K562 (cell line): ENCODE data around the gene SAT1. TPM values are rescaled to one million over a fixed set of nuclear protein-coding genes. Genes with fewer than 3 reads are reported as not detected.

Experiments
- ATAC-seq: fragments of 200-7000 bp; cut with Tn5 transposase; 3 replicates; pipeline ENCODE4 v1.9.1; 2020; ENCODE audit warnings: moderate library complexity
- BruUV-seq: library from RNA; stranded (reverse); fragments of 400-500 nt; replicated peaks from 2 replicates; lab custom pipeline; 2021; lab: Mats Ljungman, UMichigan
- CTCF ChIA-PET: fragments of 300-600 bp; formaldehyde crosslinking; extraction: SDS; loops from one replicate; lab custom pipeline; 2021; ENCODE audit warnings: low intra/inter-chr PET ratio; lab: Yijun Ruan, JAX
- POLR2A ChIA-PET: fragments of 300-600, 350-650 bp; sonication (Branson Sonifier 250); formaldehyde crosslinking; extraction: SDS; loops from one replicate; lab custom pipeline; 2021; ENCODE audit warnings: antibody characterized with exemption, inconsistent platforms; lab: Yijun Ruan, JAX
- DNase-seq, 4 experiments: peaks; one replicate each; pipeline versions ENCODE4 v3.0.0 to v3.0.0-alpha.2; 2011 to 2018; ENCODE audit warnings: low spot score in 3 of 4, mixed read lengths in 3 of 4; ENCODE audit errors: extremely low read depth in 1 of 4
- FAIRE-seq: peaks from 2 replicates; lab custom pipeline; 2011; peaks lifted over from hg19 to GRCh38; lab: Jason Lieb, UNC
- H2AFZ ChIP-seq: 2 replicates; pipeline ENCODE4 v1.6.0; 2011; ENCODE audit warnings: low read depth, low read length, control low read depth, inconsistent platforms
- H3K27ac ChIP-seq: fragments of 200-600 bp; 3 replicates; pipeline ENCODE4 v1.8.0; 2011; ENCODE audit warnings: low read depth, mild to moderate bottlenecking, control low read depth, inconsistent platforms, low read length, moderate library complexity, mixed read lengths; ENCODE audit errors: extremely low read depth
- H3K27me3 ChIP-seq, 2 experiments: fragments of 300-600 bp in 1 of 2; 2 replicates in 1 of 2; 3 replicates in 1 of 2; pipeline versions ENCODE4 v1.6.0 to v1.8.0; 2011; ENCODE audit warnings: inconsistent platforms in 2 of 2, low read length in 2 of 2, mild to moderate bottlenecking in 1 of 2, mixed read lengths in 1 of 2, moderate library complexity in 1 of 2; ENCODE audit not compliant: control insufficient read depth in 2 of 2, insufficient read depth in 2 of 2
- H3K36me3 ChIP-seq: fragments of 300-600 bp; 3 replicates; pipeline ENCODE4 v1.8.0; 2011; ENCODE audit warnings: mild to moderate bottlenecking, low read length, inconsistent platforms; ENCODE audit not compliant: control insufficient read depth, insufficient read depth
- H3K4me1 ChIP-seq, 2 experiments: fragments of 200-600 bp in 1 of 2; replicated peaks in 1 of 2; 2 replicates in 1 of 2; 3 replicates in 1 of 2; pipeline versions ENCODE4 v1.5.1 to v1.8.0; 2011; ENCODE audit warnings: inconsistent platforms in 2 of 2, low read length in 2 of 2, mild to moderate bottlenecking in 1 of 2, mixed read lengths in 1 of 2, moderate library complexity in 1 of 2; ENCODE audit not compliant: control insufficient read depth in 2 of 2, insufficient read depth in 2 of 2
- H3K4me2 ChIP-seq: 2 replicates; pipeline ENCODE4 v1.6.1; 2011; ENCODE audit warnings: low read length, control low read depth, inconsistent platforms, mixed read lengths; ENCODE audit not compliant: insufficient read depth
- H3K4me3 ChIP-seq: fragments of 200-600 bp; sonication (generic), shearing (Covaris generic); 2 replicates; pipeline ENCODE4 v1.5.1; 2016; ENCODE audit warnings: control low read depth, inconsistent platforms
- H3K79me2 ChIP-seq: fragments of 200-600 bp; 3 replicates; pipeline ENCODE4 v1.8.0; 2011; ENCODE audit warnings: low read length, inconsistent platforms; ENCODE audit not compliant: control insufficient read depth, insufficient read depth
- H3K9ac ChIP-seq, 2 experiments: 2 replicates each; pipeline versions ENCODE4 v1.6.0 to v1.6.1; 2011; ENCODE audit warnings: low read depth in 2 of 2, low read length in 2 of 2, control low read depth in 1 of 2, inconsistent platforms in 1 of 2, mild to moderate bottlenecking in 1 of 2, mixed read lengths in 1 of 2; ENCODE audit not compliant: insufficient read depth in 1 of 2
- H3K9me1 ChIP-seq: one replicate; pipeline ENCODE4 v1.6.0; 2011; ENCODE audit warnings: inconsistent platforms, mild to moderate bottlenecking, low read length, moderate library complexity; ENCODE audit not compliant: control insufficient read depth, insufficient read depth
- H3K9me3 ChIP-seq: replicated peaks from 2 replicates; pipeline ENCODE4 v1.5.1; 2011; ENCODE audit warnings: low read depth, low read length, inconsistent platforms; ENCODE audit not compliant: control insufficient read depth, insufficient read depth
- H4K20me1 ChIP-seq: replicated peaks from 2 replicates; pipeline ENCODE4 v1.6.1; 2011; ENCODE audit warnings: low read length, inconsistent platforms, mixed read lengths; ENCODE audit not compliant: control insufficient read depth, insufficient read depth
- CBX2 ChIP-seq: fragments of 200-600 bp; sonication (generic); IDR thresholded peaks from one replicate; pipeline ENCODE4 v1.6.1; 2012; ENCODE audit warnings: mild to moderate bottlenecking, low read length, inconsistent platforms; ENCODE audit not compliant: insufficient read depth, poor library complexity, severe bottlenecking
- CHD1 ChIP-seq: fragments of 200-600 bp; sonication (generic); IDR thresholded peaks from one replicate; pipeline ENCODE4 v1.6.1; 2012; ENCODE audit warnings: mild to moderate bottlenecking, moderate library complexity, low read length, inconsistent platforms
- ESRRB ChIP-seq: fragments of 250-450 bp; sonication (Bioruptor Pico); IDR thresholded peaks from 2 replicates; pipeline ENCODE4 v1.5.0; 2020; ENCODE audit warnings: mild to moderate bottlenecking, moderate library complexity, borderline replicate concordance
- KLF6 ChIP-seq: fragments of 250-450 bp; sonication (Bioruptor Pico); IDR thresholded peaks from 2 replicates; pipeline ENCODE4 v1.4.0; 2020; ENCODE audit warnings: mild to moderate bottlenecking, moderate library complexity, borderline replicate concordance
- POLR2A ChIP-seq: fragments of 450-650 bp; conservative IDR thresholded peaks from 2 replicates; pipeline ENCODE4 v1.6.1; 2016
- SMARCB1 ChIP-seq: IDR thresholded peaks from 2 replicates; pipeline ENCODE4 v1.6.1; 2011; ENCODE audit warnings: improper control_type of control experiment, low read depth; ENCODE audit not compliant: insufficient read length
- TBL1XR1 ChIP-seq, 2 experiments: IDR thresholded peaks; 2 replicates each; pipeline ENCODE4 v1.6.1; 2012; ENCODE audit warnings: improper control_type of control experiment in 2 of 2, low read length in 2 of 2, mild to moderate bottlenecking in 1 of 2
- TEAD2 ChIP-seq: fragments of 450-650 bp; IDR thresholded peaks from 2 replicates; pipeline ENCODE4 v1.6.1; 2016; ENCODE audit warnings: missing genetic modification characterization, control low read depth, missing compliant biosample characterization
- XRCC5 ChIP-seq: fragments of 200-400 bp; formaldehyde crosslinking; IDR thresholded peaks from 2 replicates; pipeline ENCODE4 v1.6.1; 2017; ENCODE audit warnings: low read depth, mild to moderate bottlenecking, low read length
- ZFP1 ChIP-seq: fragments of 450-650 bp; formaldehyde crosslinking; IDR thresholded peaks from 2 replicates; pipeline ENCODE4 v1.4.0; 2020; ENCODE audit warnings: mild to moderate bottlenecking, mixed read lengths
- ZNF79 ChIP-seq: fragments of 250-450 bp; sonication (Bioruptor Pico); IDR thresholded peaks from 2 replicates; pipeline ENCODE4 v1.4.0; 2020; ENCODE audit warnings: low read depth, mild to moderate bottlenecking, moderate library complexity
- WGBS: fragments of 100-300 bp; shearing (Covaris generic); methylation state at CpG from one replicate; pipeline ENCODE4 v1.1.6; 2016; ENCODE audit warnings: low coverage, mixed read lengths; ENCODE audit not compliant: insufficient coverage; ENCODE audit errors: missing lambda C conversion rate; 5-methylcytosine and 5-hydroxymethylcytosine counted together
- in situ Hi-C: fragments of 300-500 bp; cut with MboI; formaldehyde crosslinking; loops from 4 replicates; pipeline ENCODE4 v1.15.0; 2018; ENCODE audit warnings: inconsistent platforms, mixed read lengths
- intact Hi-C: fragments of 100-400 bp; cut with micrococcal nuclease; formaldehyde crosslinking; loops from 2 replicates; pipeline ENCODE4 v1.14.2; 2022
- polyA plus RNA-seq, 8 experiments: library from polyadenylated mRNA; depleted of rRNA in 4 of 8; stranded (reverse) in 5 of 8; unstranded in 3 of 8; fragments of >200 nt; fragmentation: Nextera tagmentation in 2 of 8; fragmentation: Illumina TruSeq in 1 of 8; extraction: Ambion mirVana in 2 of 8; extraction: Trizol in 1 of 8; gene quantifications; 2 replicates each; pipeline versions ENCODE4 v1.2.1 to v1.2.3, GENCODE V29; 2011 to 2014; ENCODE audit warnings: inconsistent platforms in 1 of 8, missing spikeins in 1 of 8
- total RNA-seq, 7 experiments: library from RNA; depleted of rRNA in 6 of 7; stranded (reverse); fragments of >200 nt in 6 of 7; fragmentation: Illumina TruSeq in 2 of 7; extraction: Trizol in 2 of 7; gene quantifications; 2 replicates each; pipeline versions ENCODE4 v1.2.1 to v1.2.3, GENCODE V29; 2011 to 2021; ENCODE audit warnings: low replicate concordance in 1 of 7
- TF ChIP-seq, protein P1 (sequence below): sonication (generic); formaldehyde crosslinking; IDR thresholded peaks from 2 replicates; pipeline ENCODE4 v1.8.1; 2023; ENCODE audit warnings: mild to moderate bottlenecking, missing genetic modification reagents
- TF ChIP-seq, protein P2 (sequence below): sonication (generic); formaldehyde crosslinking; IDR thresholded peaks from 2 replicates; pipeline ENCODE4 v1.8.0; 2023; ENCODE audit warnings: missing genetic modification reagents, mild to moderate bottlenecking, borderline replicate concordance

The SAT1 gene
- total and polyA plus RNA-seq, 9 of the 15 experiments (the other 6 are each of a cell fraction or from before 2014, with no cell fraction given): 47.4 to 194 (median 74.1) TPM

DNA sequence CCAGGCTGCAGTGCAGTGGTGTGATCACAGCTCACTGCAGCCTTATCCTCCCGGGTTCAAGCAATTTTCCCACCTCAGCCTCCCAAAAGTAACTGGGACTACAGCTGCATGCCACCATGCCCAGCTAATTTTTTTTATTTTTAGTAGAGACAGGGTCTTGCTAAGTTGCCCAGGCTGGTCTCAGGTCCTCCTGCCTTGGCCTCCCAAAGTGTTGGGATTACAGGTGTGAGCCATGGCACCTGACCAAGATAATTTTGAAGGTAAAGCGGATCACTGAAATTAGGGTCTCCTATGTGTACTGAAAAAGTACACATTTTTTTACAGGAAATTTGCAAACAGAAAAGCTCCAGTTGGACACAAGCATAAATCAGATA is 4.8 kb downstream of the SAT1 start:
- intact Hi-C loops (no loop called here), in situ Hi-C loops (no loop called here)
- H3K4me3 ChIP-seq: no peak overlapping the region
- H3K27me3 ChIP-seq: no peaks in the 10 kb centered on the region
- H3K4me2 ChIP-seq: no peak overlapping the region
- peaks cover 17% of the 10 kb centered on the region for H3K36me3 ChIP-seq
- H3K9me1 ChIP-seq: no peaks in the 10 kb centered on the region
- H4K20me1 ChIP-seq: no peaks in the 10 kb centered on the region
- H3K9me3 ChIP-seq: no peaks in the 10 kb centered on the region
- 92% methylated on average over 1 of the region's 2 CpGs for WGBS
- BruUV-seq: no TSS peak
- no peak for ATAC-seq
- no peak overlapping the region for H2AFZ ChIP-seq
- no peak for FAIRE-seq
- POLR2A ChIA-PET: interaction anchor here (1.2 kb wide), 1 partner anchor 78 kb away, joined by 3 read pairs; no protein-coding TSS in a partner anchor
- TF ChIP-seq SMARCB1 (no peak), XRCC5 (no peak), CBX2 (no peak), ESRRB (no peak), CHD1 (no peak), TEAD2 (tag) (no peak), KLF6 (CRISPR knock-in tag) (no peak), ZFP1 (CRISPR knock-in tag) (no peak), ZNF79 (CRISPR knock-in tag) (no peak), POLR2A (no peak), TBL1XR1 (IDR thresholded peaks at IDR 0.05; ENCODE audit: low read length in 2 of 2) (no peak)
- TF ChIP-seq, protein P1, sequence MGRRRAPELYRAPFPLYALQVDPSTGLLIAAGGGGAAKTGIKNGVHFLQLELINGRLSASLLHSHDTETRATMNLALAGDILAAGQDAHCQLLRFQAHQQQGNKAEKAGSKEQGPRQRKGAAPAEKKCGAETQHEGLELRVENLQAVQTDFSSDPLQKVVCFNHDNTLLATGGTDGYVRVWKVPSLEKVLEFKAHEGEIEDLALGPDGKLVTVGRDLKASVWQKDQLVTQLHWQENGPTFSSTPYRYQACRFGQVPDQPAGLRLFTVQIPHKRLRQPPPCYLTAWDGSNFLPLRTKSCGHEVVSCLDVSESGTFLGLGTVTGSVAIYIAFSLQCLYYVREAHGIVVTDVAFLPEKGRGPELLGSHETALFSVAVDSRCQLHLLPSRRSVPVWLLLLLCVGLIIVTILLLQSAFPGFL: no peak
- TF ChIP-seq, protein P2, sequence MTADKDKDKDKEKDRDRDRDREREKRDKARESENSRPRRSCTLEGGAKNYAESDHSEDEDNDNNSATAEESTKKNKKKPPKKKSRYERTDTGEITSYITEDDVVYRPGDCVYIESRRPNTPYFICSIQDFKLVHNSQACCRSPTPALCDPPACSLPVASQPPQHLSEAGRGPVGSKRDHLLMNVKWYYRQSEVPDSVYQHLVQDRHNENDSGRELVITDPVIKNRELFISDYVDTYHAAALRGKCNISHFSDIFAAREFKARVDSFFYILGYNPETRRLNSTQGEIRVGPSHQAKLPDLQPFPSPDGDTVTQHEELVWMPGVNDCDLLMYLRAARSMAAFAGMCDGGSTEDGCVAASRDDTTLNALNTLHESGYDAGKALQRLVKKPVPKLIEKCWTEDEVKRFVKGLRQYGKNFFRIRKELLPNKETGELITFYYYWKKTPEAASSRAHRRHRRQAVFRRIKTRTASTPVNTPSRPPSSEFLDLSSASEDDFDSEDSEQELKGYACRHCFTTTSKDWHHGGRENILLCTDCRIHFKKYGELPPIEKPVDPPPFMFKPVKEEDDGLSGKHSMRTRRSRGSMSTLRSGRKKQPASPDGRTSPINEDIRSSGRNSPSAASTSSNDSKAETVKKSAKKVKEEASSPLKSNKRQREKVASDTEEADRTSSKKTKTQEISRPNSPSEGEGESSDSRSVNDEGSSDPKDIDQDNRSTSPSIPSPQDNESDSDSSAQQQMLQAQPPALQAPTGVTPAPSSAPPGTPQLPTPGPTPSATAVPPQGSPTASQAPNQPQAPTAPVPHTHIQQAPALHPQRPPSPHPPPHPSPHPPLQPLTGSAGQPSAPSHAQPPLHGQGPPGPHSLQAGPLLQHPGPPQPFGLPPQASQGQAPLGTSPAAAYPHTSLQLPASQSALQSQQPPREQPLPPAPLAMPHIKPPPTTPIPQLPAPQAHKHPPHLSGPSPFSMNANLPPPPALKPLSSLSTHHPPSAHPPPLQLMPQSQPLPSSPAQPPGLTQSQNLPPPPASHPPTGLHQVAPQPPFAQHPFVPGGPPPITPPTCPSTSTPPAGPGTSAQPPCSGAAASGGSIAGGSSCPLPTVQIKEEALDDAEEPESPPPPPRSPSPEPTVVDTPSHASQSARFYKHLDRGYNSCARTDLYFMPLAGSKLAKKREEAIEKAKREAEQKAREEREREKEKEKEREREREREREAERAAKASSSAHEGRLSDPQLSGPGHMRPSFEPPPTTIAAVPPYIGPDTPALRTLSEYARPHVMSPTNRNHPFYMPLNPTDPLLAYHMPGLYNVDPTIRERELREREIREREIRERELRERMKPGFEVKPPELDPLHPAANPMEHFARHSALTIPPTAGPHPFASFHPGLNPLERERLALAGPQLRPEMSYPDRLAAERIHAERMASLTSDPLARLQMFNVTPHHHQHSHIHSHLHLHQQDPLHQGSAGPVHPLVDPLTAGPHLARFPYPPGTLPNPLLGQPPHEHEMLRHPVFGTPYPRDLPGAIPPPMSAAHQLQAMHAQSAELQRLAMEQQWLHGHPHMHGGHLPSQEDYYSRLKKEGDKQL (CRISPR knock-in tag): no peak
- H3K4me1 ChIP-seq: peaks cover 3 to 4% of the 10 kb centered on the region in 2 experiments; a peak in 3 of 5 replicates
- no peak for DNase-seq
- CTCF ChIA-PET: no interaction called here
- peaks cover 20% of the 10 kb centered on the region for H3K79me2 ChIP-seq
- no peak overlapping the region for H3K27ac ChIP-seq
- no peak overlapping the region for H3K9ac ChIP-seq
